GM10266 (cell line): Measurements from ENCODE around the gene MED29.

Source experiments
- DNase-seq: peaks from one replicate; pipeline ENCODE4 v3.0.0; 2012; ENCODE audit errors: extremely low spot score
- CTCF ChIP-seq: IDR thresholded peaks from 2 replicates; pipeline ENCODE4 v1.5.1; 2012; ENCODE audit warnings: mild to moderate bottlenecking, low read depth; ENCODE audit not compliant: control insufficient read depth, insufficient read depth; ENCODE audit errors: missing control alignments

Gene MED29

GRCh38 chr19:39401070-39401548, 9.9 kb downstream of the MED29 start:
- no peak for DNase-seq
- TF ChIP-seq CTCF = no peak

- no peak for TF ChIP-seq CTCF
- DNase-seq = peak; percentile 70
Observed at GRCh38 chr19:39401549-39402345, 10.6 kb downstream of the MED29 start.

GRCh38 chr19:39402346-39403300, 11.4 kb downstream of the MED29 start:
- TF ChIP-seq CTCF = no peak
- peak; percentile 76 for DNase-seq

GRCh38 chr19:39403331-39404312, 12.4 kb downstream of the MED29 start:
- no peak for TF ChIP-seq CTCF
- peak; percentile 83 for DNase-seq

- DNase-seq = no peak
- TF ChIP-seq CTCF = no peak
Observed at GRCh38 chr19:39405261-39405957, 14.2 kb downstream of the MED29 start.
